Neuronal stem cell (in vitro differentiated cells): Measurements from ENCODE around the gene PRKAR2A.

Source experiments
- DNase-seq: peaks from one replicate; pipeline ENCODE4 v3.0.0-alpha.2; 2013; ENCODE audit warnings: low spot score
- H2AFZ ChIP-seq: one replicate; pipeline ENCODE4 v1.6.1; 2013; ENCODE audit warnings: mild to moderate bottlenecking, low read length, inconsistent platforms
- H2AK5ac ChIP-seq: 2 replicates; pipeline ENCODE4 v1.6.1; 2013; ENCODE audit warnings: low read depth, mild to moderate bottlenecking, inconsistent platforms, low read length, moderate library complexity, mixed read lengths
- H2BK120ac ChIP-seq: 2 replicates; pipeline ENCODE4 v1.6.1; 2013; ENCODE audit warnings: low read depth, mild to moderate bottlenecking, inconsistent platforms, low read length, moderate library complexity, mixed read lengths
- H2BK12ac ChIP-seq: one replicate; pipeline ENCODE4 v1.6.1; 2013; ENCODE audit warnings: low read length, inconsistent platforms
- H2BK15ac ChIP-seq: 2 replicates; pipeline ENCODE4 v1.6.1; 2013; ENCODE audit warnings: mild to moderate bottlenecking, low read length, inconsistent platforms, mixed read lengths
- H2BK5ac ChIP-seq: one replicate; pipeline ENCODE4 v1.6.1; 2013; ENCODE audit warnings: inconsistent platforms, mild to moderate bottlenecking, low read length, moderate library complexity
- H3K14ac ChIP-seq: one replicate; pipeline ENCODE4 v1.6.1; 2013; ENCODE audit warnings: low read length, inconsistent platforms
- H3K18ac ChIP-seq: 2 replicates; pipeline ENCODE4 v1.6.1; 2013; ENCODE audit warnings: low read length, inconsistent platforms
- H3K23ac ChIP-seq: 2 replicates; pipeline ENCODE4 v1.6.1; 2013; ENCODE audit warnings: low read depth, mild to moderate bottlenecking, mixed read lengths, low read length, inconsistent platforms; ENCODE audit not compliant: poor library complexity
- H3K27ac ChIP-seq: replicated peaks from 3 replicates; pipeline ENCODE4 v1.5.1; 2013; ENCODE audit warnings: low read length, inconsistent platforms
- H3K27me3 ChIP-seq, 3 experiments: 2 replicates each; pipeline ENCODE4 v1.6.1; 2013; ENCODE audit warnings: low read length in 3 of 3, mild to moderate bottlenecking in 2 of 3, inconsistent platforms in 1 of 3, low read depth in 1 of 3, mixed read lengths in 1 of 3, moderate library complexity in 1 of 3; ENCODE audit not compliant: control insufficient read depth in 3 of 3, insufficient read depth in 3 of 3
- H3K36me3 ChIP-seq, 2 donors: replicated peaks in 1 of 2; 2 replicates each; pipeline ENCODE4 v1.6.1; 2013; ENCODE audit warnings: low read length in 2 of 2; ENCODE audit not compliant: control insufficient read depth in 2 of 2, insufficient read depth in 2 of 2
- H3K4ac ChIP-seq: 2 replicates; pipeline ENCODE4 v1.6.1; 2013; ENCODE audit warnings: inconsistent platforms, mild to moderate bottlenecking, low read length, moderate library complexity
- H3K4me1 ChIP-seq, 2 donors: 1 replicate in 1 of 2; 2 replicates in 1 of 2; pipeline ENCODE4 v1.6.1; 2013; ENCODE audit warnings: low read length in 2 of 2, low read depth in 1 of 2; ENCODE audit not compliant: control insufficient read depth in 2 of 2, insufficient read depth in 1 of 2
- H3K4me2 ChIP-seq: one replicate; pipeline ENCODE4 v1.6.1; 2013; ENCODE audit warnings: mild to moderate bottlenecking, low read length, inconsistent platforms; ENCODE audit not compliant: insufficient read depth, poor library complexity, severe bottlenecking
- H3K4me3 ChIP-seq, 2 donors: 2 replicates each; pipeline ENCODE4 v1.5.1; 2013; ENCODE audit warnings: low read length in 2 of 2, mild to moderate bottlenecking in 2 of 2, inconsistent platforms in 1 of 2, moderate library complexity in 1 of 2
- H3K79me1 ChIP-seq: one replicate; pipeline ENCODE4 v1.6.1; 2013; ENCODE audit warnings: low read depth, mild to moderate bottlenecking, inconsistent platforms, low read length, moderate library complexity
- H3K9ac ChIP-seq: one replicate; pipeline ENCODE4 v1.6.1; 2013; ENCODE audit warnings: mild to moderate bottlenecking, low read depth, low read length, inconsistent platforms; ENCODE audit not compliant: poor library complexity
- H3K9me3 ChIP-seq, 2 donors: replicated peaks in 1 of 2; 2 replicates each; pipeline versions ENCODE3 to v1.6.1; 2013; ENCODE audit warnings: low read length in 2 of 2, mild to moderate bottlenecking in 2 of 2, inconsistent platforms in 1 of 2, low read depth in 1 of 2, mixed read lengths in 1 of 2, moderate library complexity in 1 of 2; ENCODE audit not compliant: control insufficient read depth in 2 of 2, insufficient read depth in 1 of 2
- H4K8ac ChIP-seq: one replicate; pipeline ENCODE4 v1.6.1; 2013; ENCODE audit warnings: low read depth, mild to moderate bottlenecking, inconsistent platforms, low read length, moderate library complexity
- H4K91ac ChIP-seq: one replicate; pipeline ENCODE4 v1.6.1; 2013; ENCODE audit warnings: low read length, low read depth, mild to moderate bottlenecking, inconsistent platforms; ENCODE audit not compliant: poor library complexity
- WGBS, 2 donors: extraction: QIAGEN DNeasy Blood & Tissue Kit; methylation state at CpG; one replicate each; pipeline ENCODE4 v1.1.7; 2013; ENCODE audit warnings: missing lambda C conversion rate in 2 of 2, mixed read lengths in 1 of 2; ENCODE audit not compliant: insufficient read length in 2 of 2, insufficient replicate concordance in 1 of 2; ENCODE audit errors: extremely low coverage in 2 of 2; 5-methylcytosine and 5-hydroxymethylcytosine counted together

PRKAR2A gene

GRCh38 chr3:48748754-48749153 is 98.9 kb downstream of the PRKAR2A start:
- WGBS, 2 donors = no CpG with 5 or more reads among the region's 3 CpGs
- DNase-seq = no peak
- no peak overlapping the region for H2BK12ac ChIP-seq

GRCh38 chr3:48747706-48748105 is 100.0 kb downstream of the PRKAR2A start:
- no peak overlapping the region for H3K23ac ChIP-seq
- H3K9ac ChIP-seq = no peak overlapping the region
- H3K36me3 ChIP-seq = peaks cover 3 to 14% of the 10 kb centered on the region in 2 donors
- H4K91ac ChIP-seq = no peak overlapping the region
- no CpG with 5 or more reads among the region's 4 CpGs for WGBS, 2 donors
- no peak overlapping the region for H4K8ac ChIP-seq
- no peaks in the 10 kb centered on the region for H3K79me1 ChIP-seq
- no peak overlapping the region for H3K14ac ChIP-seq
- no peak overlapping the region for H2BK15ac ChIP-seq
- no peak overlapping the region for H2BK5ac ChIP-seq
- no peak overlapping the region for H3K27ac ChIP-seq
- H3K4me1 ChIP-seq = peaks cover 0 to 3% of the 10 kb centered on the region in 2 donors
- no peak overlapping the region for H3K4me3 ChIP-seq
- no peak overlapping the region for H2BK12ac ChIP-seq
- no peak overlapping the region for H3K18ac ChIP-seq
- H3K9me3 ChIP-seq = no peaks in the 10 kb centered on the region
- no peak overlapping the region for H2AK5ac ChIP-seq
- no peak for DNase-seq
- no peak overlapping the region for H2BK120ac ChIP-seq
- H3K4me2 ChIP-seq = no peak overlapping the region
- no peak overlapping the region for H2AFZ ChIP-seq
- no peaks in the 10 kb centered on the region for H3K27me3 ChIP-seq
- H3K4ac ChIP-seq = no peak overlapping the region

More at GRCh38 chr3:48748754-48749153, 98.9 kb downstream of the PRKAR2A start:
- no peak overlapping the region for H2BK15ac ChIP-seq
- peaks cover 3 to 14% of the 10 kb centered on the region in 2 donors for H3K36me3 ChIP-seq
- H3K9me3 ChIP-seq = no peaks in the 10 kb centered on the region
- no peak overlapping the region for H2BK5ac ChIP-seq
- peaks cover 0 to 3% of the 10 kb centered on the region in 2 donors for H3K4me1 ChIP-seq
- H3K27ac ChIP-seq = no peak overlapping the region
- no peak overlapping the region for H3K4me2 ChIP-seq
- H3K23ac ChIP-seq = no peak overlapping the region
- H3K4me3 ChIP-seq = no peak overlapping the region
- no peak overlapping the region for H3K4ac ChIP-seq
- no peak overlapping the region for H3K18ac ChIP-seq
- H3K14ac ChIP-seq = no peak overlapping the region
- no peak overlapping the region for H2AK5ac ChIP-seq
- no peaks in the 10 kb centered on the region for H3K27me3 ChIP-seq
- H2BK120ac ChIP-seq = no peak overlapping the region
- no peak overlapping the region for H2AFZ ChIP-seq
- no peak overlapping the region for H4K8ac ChIP-seq
- no peaks in the 10 kb centered on the region for H3K79me1 ChIP-seq
- H4K91ac ChIP-seq = no peak overlapping the region
- no peak overlapping the region for H3K9ac ChIP-seq

DNA sequence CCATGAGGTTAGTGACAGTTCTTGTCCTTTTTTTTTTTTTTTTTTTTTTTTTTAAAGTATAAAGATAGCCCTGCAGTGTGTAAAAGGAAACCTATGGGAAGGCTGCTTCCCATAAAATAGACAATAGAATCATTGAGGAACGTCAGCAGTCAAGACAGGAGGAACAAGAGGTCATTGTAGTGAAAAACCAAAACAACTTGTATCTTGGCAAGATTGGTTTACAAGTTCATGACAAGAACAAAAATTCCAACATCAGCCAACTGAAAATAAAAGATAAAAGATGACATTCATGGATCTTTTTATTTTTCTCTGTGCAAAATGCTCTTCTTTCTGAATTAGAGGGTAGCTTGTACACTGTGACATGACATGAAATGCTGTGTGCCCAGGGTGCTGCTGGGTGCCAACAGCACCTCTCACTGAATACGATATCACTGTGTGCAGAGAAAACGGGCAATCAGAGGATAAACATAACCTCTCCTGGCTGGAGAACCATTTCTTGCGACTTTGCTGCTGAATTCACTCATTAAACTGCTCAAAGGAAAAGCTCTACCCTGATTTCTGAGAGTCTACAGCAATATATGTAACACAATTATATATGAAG is 100.6 kb downstream of the PRKAR2A start:
- WGBS, 2 donors = no CpG with 5 or more reads among the region's 4 CpGs
- H2BK15ac ChIP-seq = no peak overlapping the region
- no peak overlapping the region for H2BK12ac ChIP-seq
- no peak overlapping the region for H3K14ac ChIP-seq
- no peak overlapping the region for H3K23ac ChIP-seq
- no peak for DNase-seq
- H3K27me3 ChIP-seq = no peaks in the 10 kb centered on the region
- H2AFZ ChIP-seq = no peak overlapping the region
- H3K4me1 ChIP-seq = peaks cover 0 to 3% of the 10 kb centered on the region in 2 donors
- no peak overlapping the region for H4K91ac ChIP-seq
- H3K9me3 ChIP-seq = no peaks in the 10 kb centered on the region
- no peak overlapping the region for H2BK5ac ChIP-seq
- H4K8ac ChIP-seq = no peak overlapping the region
- no peak overlapping the region for H2AK5ac ChIP-seq
- peaks cover 2 to 14% of the 10 kb centered on the region in 2 donors for H3K36me3 ChIP-seq
- H2BK120ac ChIP-seq = no peak overlapping the region
- H3K4me3 ChIP-seq = no peak overlapping the region
- no peak overlapping the region for H3K18ac ChIP-seq
- no peak overlapping the region for H3K4me2 ChIP-seq
- H3K9ac ChIP-seq = no peak overlapping the region
- no peaks in the 10 kb centered on the region for H3K79me1 ChIP-seq
- no peak overlapping the region for H3K27ac ChIP-seq
- H3K4ac ChIP-seq = no peak overlapping the region

GRCh38 chr3:48743773-48744172 is 103.9 kb downstream of the PRKAR2A start:
- Histone ChIP-seq H2BK120ac (no peak overlapping the region), H2BK15ac (no peak overlapping the region), H3K18ac (no peak overlapping the region), H2BK12ac (no peak overlapping the region), H4K8ac (no peak overlapping the region), H3K27ac (no peak overlapping the region), H4K91ac (no peak overlapping the region), H2BK5ac (no peak overlapping the region), H3K14ac (no peak overlapping the region), H3K23ac (no peak overlapping the region), H3K36me3 (peaks cover 2 to 3% of the 10 kb centered on the region in 2 donors), H3K79me1 (no peaks in the 10 kb centered on the region), H3K9ac (no peak overlapping the region), H3K9me3 (no peaks in the 10 kb centered on the region), H3K4me3 (no peak overlapping the region), H3K4me2 (no peak overlapping the region), H2AK5ac (no peak overlapping the region), H3K4ac (no peak overlapping the region), H3K4me1 (peaks cover 6 to 7% of the 10 kb centered on the region in 2 donors), H2AFZ (no peak overlapping the region), H3K27me3 (no peaks in the 10 kb centered on the region)
- no peak for DNase-seq
- WGBS, 2 donors = no CpG with 5 or more reads among the region's 7 CpGs
